Activated CD4-positive, alpha-beta T cell treated with anti-CD3 and anti-CD28 coated beads, Interleukin-10, Interleukin-2, amounts not matched to agents 100 ng/mL and 50 ng/mL, durations not matched to agents 16 hours and 8 hours (primary cell): ENCODE data around the gene NRIP1.

Experiments used
- DNase-seq: peaks from one replicate; pipeline ENCODE4 v3.0.0-alpha.2; 2020

NRIP1 gene, protein sequence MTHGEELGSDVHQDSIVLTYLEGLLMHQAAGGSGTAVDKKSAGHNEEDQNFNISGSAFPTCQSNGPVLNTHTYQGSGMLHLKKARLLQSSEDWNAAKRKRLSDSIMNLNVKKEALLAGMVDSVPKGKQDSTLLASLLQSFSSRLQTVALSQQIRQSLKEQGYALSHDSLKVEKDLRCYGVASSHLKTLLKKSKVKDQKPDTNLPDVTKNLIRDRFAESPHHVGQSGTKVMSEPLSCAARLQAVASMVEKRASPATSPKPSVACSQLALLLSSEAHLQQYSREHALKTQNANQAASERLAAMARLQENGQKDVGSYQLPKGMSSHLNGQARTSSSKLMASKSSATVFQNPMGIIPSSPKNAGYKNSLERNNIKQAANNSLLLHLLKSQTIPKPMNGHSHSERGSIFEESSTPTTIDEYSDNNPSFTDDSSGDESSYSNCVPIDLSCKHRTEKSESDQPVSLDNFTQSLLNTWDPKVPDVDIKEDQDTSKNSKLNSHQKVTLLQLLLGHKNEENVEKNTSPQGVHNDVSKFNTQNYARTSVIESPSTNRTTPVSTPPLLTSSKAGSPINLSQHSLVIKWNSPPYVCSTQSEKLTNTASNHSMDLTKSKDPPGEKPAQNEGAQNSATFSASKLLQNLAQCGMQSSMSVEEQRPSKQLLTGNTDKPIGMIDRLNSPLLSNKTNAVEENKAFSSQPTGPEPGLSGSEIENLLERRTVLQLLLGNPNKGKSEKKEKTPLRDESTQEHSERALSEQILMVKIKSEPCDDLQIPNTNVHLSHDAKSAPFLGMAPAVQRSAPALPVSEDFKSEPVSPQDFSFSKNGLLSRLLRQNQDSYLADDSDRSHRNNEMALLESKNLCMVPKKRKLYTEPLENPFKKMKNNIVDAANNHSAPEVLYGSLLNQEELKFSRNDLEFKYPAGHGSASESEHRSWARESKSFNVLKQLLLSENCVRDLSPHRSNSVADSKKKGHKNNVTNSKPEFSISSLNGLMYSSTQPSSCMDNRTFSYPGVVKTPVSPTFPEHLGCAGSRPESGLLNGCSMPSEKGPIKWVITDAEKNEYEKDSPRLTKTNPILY (N-terminal part only)

DNA sequence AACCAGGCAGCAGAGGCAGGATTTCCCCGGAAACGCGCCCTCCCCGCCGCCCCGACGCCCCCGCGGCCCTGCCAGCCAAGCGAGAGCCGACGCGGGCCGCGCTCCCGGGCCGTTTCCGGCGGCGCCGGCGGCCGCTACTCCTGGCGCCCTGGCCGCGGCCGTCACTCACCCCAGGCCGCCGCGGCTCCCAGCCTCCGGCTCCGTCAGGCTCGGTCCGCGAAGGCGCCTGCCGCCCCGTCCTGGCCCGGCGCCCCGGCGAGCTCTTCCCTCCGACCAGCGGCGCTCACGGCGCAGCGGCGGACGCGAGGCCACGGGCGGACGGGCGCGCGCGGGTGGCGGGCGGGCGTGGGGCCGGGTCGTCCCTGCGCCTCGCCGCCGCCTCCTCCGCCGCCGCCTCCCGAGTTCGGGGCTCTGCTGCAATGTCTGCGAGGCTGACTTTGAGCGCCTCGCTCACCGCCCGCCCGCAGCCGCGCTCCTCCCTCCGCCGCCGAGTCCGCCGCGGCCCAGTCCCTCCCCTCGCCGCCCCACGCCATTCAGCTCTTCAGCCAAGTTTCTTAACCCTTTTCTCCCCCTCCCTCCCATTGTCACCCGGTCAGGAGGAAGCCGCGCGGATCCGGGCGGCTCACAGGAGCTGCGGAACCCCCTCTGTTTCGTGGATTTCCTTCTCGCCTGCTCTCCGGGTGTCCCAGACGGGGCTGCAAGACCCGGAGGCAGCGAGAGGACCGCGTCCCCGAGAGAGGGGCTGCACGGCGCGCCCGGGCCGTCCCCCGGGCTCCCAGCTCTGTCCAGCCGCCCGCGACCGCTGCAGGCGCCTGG lies at the start of gene NRIP1:
Gene NRIP1, minus strand, starts transcription at position 425 of the 816 bp plus-strand sequence. CDS start 96,808 bp downstream, outside the sequence.
- peak; percentile 79 for DNase-seq

GRCh38 chr21:15112858-15113257 lies 48.1 kb upstream of the NRIP1 start:
- no peak for DNase-seq

DNA sequence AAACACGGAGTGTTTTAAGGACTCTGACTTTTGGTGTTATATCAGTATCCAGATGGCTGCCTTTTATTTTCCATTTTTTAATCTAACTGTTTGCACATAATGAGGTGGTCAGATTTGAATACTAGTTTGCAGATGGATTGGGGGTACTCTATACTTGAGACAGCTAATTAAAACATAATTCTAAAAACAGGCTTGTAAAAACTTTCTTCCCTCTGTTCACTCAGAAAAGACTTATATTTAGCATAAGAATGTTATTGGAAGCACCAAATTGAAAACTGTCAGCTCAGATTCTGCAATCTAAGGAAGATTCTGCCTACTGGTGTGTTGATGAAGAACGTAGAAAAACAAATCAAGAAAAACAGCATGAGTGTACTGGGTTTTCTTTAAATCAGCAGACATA lies 44.0 kb upstream of the NRIP1 start:
- DNase-seq, result no peak

GRCh38 chr21:15104470-15104869 lies 39.7 kb upstream of the NRIP1 start:
- no peak for DNase-seq

DNA sequence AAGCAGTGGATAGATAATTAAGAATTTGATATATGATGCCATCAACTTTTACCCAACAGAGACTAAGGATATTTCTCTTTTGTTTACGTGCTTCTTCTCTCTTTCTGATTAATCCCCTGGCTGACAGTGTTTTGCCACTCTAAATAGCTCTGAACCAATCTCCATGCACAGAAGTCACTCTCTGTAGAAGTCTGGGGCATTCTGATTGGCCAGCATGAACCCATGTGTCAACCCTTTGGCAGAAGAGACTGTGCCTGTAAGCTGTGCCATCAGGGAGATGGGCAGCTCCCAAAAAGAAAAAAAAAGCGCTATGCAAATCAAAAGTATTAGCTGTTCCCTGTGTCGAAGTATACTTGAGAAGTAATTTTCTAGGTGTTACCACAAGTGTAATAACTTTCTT lies 34.1 kb upstream of the NRIP1 start:
- DNase-seq, result no peak

- no peak for DNase-seq
Observed at GRCh38 chr21:15098181-15098580, 33.4 kb upstream of the NRIP1 start.

GRCh38 chr21:15097580-15097979 lies 32.8 kb upstream of the NRIP1 start:
- no peak for DNase-seq

DNA sequence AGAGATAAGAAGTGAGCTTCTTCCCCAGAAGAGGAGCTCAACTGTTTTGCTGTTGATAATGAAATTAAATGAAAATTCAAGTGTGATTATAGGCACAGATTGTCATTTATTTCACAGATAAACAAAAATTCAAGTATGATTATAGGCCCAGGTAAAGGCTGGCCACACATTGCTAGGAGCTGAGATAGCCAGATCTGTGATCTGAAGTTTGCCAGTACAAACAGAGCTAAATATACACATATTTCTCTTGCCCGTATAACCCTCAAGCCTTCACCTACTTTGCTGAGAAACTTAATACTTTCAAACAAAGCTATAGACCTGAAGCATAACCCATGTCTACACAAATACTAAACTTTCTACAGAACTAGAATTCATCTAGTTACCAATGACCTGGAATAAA lies 31.3 kb upstream of the NRIP1 start:
- DNase-seq, result no peak

DNA sequence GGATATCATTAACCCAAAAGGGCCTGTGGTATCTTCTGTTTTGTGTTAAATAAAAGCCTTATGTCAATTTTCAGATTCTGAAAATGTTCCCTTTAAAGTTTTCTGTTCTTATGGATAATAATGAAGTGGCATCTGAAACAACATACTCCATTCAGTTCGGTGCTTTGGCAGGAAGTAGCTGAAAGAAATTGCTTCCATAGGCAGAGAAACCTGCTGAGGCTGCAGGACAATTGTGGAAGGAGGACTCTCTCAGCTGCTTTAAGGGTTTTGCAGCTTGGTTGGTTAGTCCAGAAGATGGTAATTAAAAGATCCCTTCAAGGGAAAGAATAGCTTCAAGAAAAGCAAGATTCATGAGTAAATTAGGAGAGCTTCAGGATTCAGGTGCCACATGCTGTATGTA lies 30.5 kb upstream of the NRIP1 start:
- no peak for DNase-seq

- no peak for DNase-seq
Observed at GRCh38 chr21:15094706-15095105, 29.9 kb upstream of the NRIP1 start.

- DNase-seq, result no peak
Observed at GRCh38 chr21:15093216-15093615, 28.4 kb upstream of the NRIP1 start.

DNA sequence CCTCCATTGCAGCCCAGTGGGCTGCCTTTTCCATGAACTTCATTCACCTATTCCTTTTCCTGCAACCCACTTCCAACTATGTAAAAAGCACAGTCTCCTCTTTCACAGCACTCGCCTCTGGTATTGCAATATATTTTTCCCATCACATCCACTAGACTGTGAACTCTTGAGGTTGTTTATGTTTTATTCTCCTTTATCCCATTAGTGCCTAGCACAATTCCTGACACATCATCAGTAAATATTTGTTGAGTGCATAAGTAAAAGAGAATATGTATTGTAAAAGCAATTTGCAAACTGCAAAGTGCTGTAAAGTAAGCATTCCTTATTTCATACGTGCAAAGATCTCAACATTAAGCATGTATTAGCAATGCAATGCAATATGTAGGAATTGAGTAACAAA lies 27.9 kb upstream of the NRIP1 start:
- no peak for DNase-seq

GRCh38 chr21:15090390-15090789 lies 25.6 kb upstream of the NRIP1 start:
- no peak for DNase-seq

DNA sequence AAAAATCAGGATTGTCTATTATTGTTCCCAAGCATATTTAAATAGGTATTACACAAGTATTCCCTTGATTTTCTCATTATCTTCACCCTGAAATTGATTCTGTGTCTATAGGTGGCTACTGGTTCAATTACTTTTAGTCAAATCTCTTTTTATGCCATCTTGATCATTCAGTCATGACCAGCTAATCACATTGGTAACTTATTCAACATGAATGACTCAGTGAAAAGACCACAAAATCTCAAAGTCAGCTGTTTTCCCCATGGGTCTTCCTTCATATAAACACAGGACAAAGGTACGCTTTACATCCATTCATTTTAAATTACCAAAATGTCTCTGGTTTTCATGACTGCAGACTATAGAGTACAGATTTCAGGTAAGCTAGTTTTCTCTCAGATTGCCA lies 23.7 kb upstream of the NRIP1 start:
- no peak for DNase-seq

GRCh38 chr21:15084668-15085067 lies 19.9 kb upstream of the NRIP1 start:
- no peak for DNase-seq

DNA sequence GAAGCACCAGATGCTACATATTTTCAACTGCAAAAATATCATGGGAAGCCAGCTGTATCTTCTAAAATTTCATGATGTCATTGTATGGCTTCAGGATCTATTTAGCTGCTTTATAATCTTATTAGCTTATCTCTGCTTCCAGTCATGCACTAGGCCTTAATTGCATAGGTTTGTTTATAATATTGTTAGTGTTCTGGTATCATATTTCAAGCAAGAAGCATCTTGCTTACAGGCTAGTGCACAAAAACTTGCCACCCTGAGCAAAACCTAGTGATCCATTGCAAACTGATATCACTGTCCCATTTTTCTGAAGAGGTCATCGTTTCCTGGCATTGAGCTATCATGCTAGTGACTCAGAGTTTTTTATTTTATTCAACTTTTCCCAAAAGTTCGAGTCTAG lies 15.7 kb upstream of the NRIP1 start:
- DNase-seq, result no peak

- DNase-seq, result no peak
Observed at GRCh38 chr21:15079269-15079668, 14.5 kb upstream of the NRIP1 start.

- no peak for DNase-seq
Observed at GRCh38 chr21:15078180-15078579, 13.4 kb upstream of the NRIP1 start.

DNA sequence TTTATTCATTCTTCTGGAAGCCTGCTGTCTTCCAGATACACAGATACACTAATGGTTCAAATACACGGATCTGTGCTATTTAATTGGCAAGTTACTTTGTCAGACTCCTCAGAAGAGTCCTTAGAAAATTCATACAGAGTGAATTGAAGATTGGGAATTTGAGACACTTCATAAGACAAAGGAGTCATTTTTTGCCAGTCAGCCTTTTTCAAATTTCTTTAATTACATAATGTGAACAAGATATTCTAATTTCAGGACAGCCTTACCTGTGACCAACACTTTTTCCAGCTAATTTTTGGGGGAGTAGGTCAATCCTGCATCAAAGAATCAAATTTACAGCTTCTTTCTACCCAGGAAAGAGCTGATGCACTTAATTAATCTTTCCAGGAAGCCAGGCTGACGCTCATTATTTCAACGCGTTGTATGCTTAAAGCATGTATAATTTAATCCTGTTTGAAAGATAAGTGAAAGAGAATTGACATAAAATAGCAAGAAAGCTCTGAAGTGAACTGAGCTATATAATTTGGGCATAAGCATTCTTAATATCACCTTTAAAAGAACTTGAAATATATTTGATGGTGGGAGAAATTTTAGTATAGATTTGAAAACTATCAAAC lies 12.8 kb upstream of the NRIP1 start:
- DNase-seq, result no peak

DNA sequence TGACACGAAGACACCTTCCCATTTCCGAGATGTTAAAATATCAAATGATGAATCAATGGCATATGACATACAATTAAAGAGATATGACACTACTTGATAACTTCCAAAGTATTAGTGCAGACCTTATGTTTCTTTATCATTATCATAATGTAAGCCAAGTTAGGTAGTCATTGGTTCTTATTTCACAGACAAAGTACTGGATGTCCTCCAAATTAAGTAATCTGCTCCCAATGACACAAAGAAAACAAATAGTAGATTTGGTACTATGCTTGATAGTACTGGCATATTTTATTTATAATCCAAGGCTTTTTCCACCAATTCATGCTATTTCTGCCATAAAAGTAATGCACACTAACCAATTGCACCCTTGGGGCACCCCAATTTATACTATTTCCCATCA lies 11.9 kb upstream of the NRIP1 start:
- DNase-seq, result no peak

GRCh38 chr21:15071009-15071408 lies 6.2 kb upstream of the NRIP1 start:
- no peak for DNase-seq

DNA sequence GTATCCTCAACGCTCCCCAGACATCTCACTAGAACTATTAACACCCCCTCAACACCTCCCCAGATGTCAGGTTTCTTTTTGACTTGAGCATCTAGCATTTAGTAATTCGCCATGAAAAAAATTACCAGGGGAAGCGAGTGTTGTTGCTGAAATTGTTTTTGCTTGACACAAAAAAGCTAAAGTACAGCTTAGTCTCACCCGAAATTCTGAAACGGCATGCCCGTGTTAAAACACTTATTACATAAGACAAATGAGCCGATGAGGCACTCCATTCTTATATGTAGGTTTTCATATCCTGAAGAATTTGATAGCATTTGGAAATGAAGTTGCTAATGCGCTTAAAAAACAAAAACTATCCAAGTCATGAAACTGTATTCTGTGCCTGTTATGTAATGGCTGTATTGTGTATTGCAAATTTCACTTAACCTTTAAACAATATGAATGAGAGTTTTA lies 1.3 kb upstream of the NRIP1 start:
- DNase-seq, result no peak
